Small intestine (tissue), 7 donors: ENCODE results near the gene DYNLRB1. TPM values are rescaled to one million over a fixed set of nuclear protein-coding genes. Genes with fewer than 3 reads are reported as not detected.

Experiments
- DNase-seq, 2 donors: peaks; one replicate each; pipeline versions ENCODE4 v3.0.0 to v3.0.0-alpha.2; 2013
- FAIRE-seq: peaks from 2 replicates; lab custom pipeline; 2012; peaks lifted over from hg19 to GRCh38; lab: Jason Lieb, UNC
- H3K27ac ChIP-seq, 3 donors: one replicate each; pipeline ENCODE4 v1.5.1; 2013; ENCODE audit warnings: low read length in 2 of 3, mild to moderate bottlenecking in 2 of 3, control low read depth in 1 of 3, inconsistent platforms in 1 of 3, low read depth in 1 of 3, moderate library complexity in 1 of 3
- H3K27me3 ChIP-seq, 3 donors: one replicate each; pipeline ENCODE4 v1.6.1; 2013; ENCODE audit warnings: low read length in 3 of 3, inconsistent platforms in 1 of 3; ENCODE audit not compliant: control insufficient read depth in 3 of 3, insufficient read depth in 3 of 3
- H3K36me3 ChIP-seq, 3 donors: one replicate each; pipeline ENCODE4 v1.6.1; 2013; ENCODE audit warnings: low read length in 3 of 3, inconsistent platforms in 1 of 3, low read depth in 1 of 3, mild to moderate bottlenecking in 1 of 3, moderate library complexity in 1 of 3; ENCODE audit not compliant: control insufficient read depth in 3 of 3, insufficient read depth in 2 of 3
- H3K4me1 ChIP-seq, 3 donors: one replicate each; pipeline ENCODE4 v1.6.1; 2013; ENCODE audit warnings: low read length in 2 of 3, inconsistent platforms in 1 of 3, low read depth in 1 of 3, mild to moderate bottlenecking in 1 of 3, moderate library complexity in 1 of 3; ENCODE audit not compliant: control insufficient read depth in 3 of 3, insufficient read depth in 2 of 3
- H3K4me3 ChIP-seq, 3 donors: one replicate each; pipeline ENCODE4 v1.5.1; 2013; ENCODE audit warnings: low read length in 3 of 3, control low read depth in 1 of 3, inconsistent platforms in 1 of 3, low read depth in 1 of 3, mild to moderate bottlenecking in 1 of 3, moderate library complexity in 1 of 3
- H3K9me3 ChIP-seq, 2 donors: one replicate each; pipeline ENCODE4 v1.6.1; 2013; ENCODE audit warnings: low read depth in 1 of 2, low read length in 1 of 2; ENCODE audit not compliant: control insufficient read depth in 2 of 2, insufficient read depth in 1 of 2
- WGBS, 3 donors: extraction: QIAGEN DNeasy Blood & Tissue Kit; methylation state at CpG; one replicate each; pipeline ENCODE4 v1.1.7; 2013; 5-methylcytosine and 5-hydroxymethylcytosine counted together
- polyA plus RNA-seq, 4 donors: library from polyadenylated mRNA; stranded (reverse) in 3 of 4; unstranded in 1 of 4; fragments of 200-250 nt in 3 of 4; fragments of 120-200 nt in 1 of 4; gene quantifications; one replicate each; pipeline versions ENCODE4 v1.2.1 to v1.2.3, GENCODE V29; 2013
- donor health status: healthy with polysubstance abuse.
- donor health status: control.
- donor health status: control.
- donor health status: Bipolar disorder and iron deficiency.
- donor health status: healthy.

The DYNLRB1 gene
- polyA plus RNA-seq, 4 donors: 147 to 306 (median 213) TPM

GRCh38 chr20:34559311-34560140, 43.3 kb downstream of the DYNLRB1 start:
- 56 to 75% (median 64%) methylated on average over 39 to 43 of the region's 43 CpGs for WGBS, 3 donors
- Histone ChIP-seq H3K9me3 (no peaks in the 10 kb centered on the region), H3K4me1 (peaks cover 0 to 8% (median 0%) of the 10 kb centered on the region in 3 donors), H3K4me3 (peak overlapping the region in 1 of 3 donors; percentile 88), H3K27me3 (no peaks in the 10 kb centered on the region), H3K27ac (peak overlapping the region in 2 of 3 donors; percentile 3 to 11), H3K36me3 (peaks cover 0 to 29% (median 0%) of the 10 kb centered on the region in 3 donors)
- FAIRE-seq (no peak), DNase-seq (no peak)

- no peak overlapping the region for H3K27ac ChIP-seq
- DNase-seq (no peak), FAIRE-seq (no peak)
These were observed 43.9 kb downstream of the DYNLRB1 start for GRCh38 chr20:34560141-34560523.

GRCh38 chr20:34560614-34561013, 44.4 kb downstream of the DYNLRB1 start:
- no peak overlapping the region for H3K4me3 ChIP-seq
- peaks cover 0 to 8% (median 0%) of the 10 kb centered on the region in 3 donors for H3K4me1 ChIP-seq
- FAIRE-seq (no peak), DNase-seq (no peak)
- H3K27ac ChIP-seq: no peak overlapping the region
- H3K27me3 ChIP-seq: no peaks in the 10 kb centered on the region
- WGBS, 3 donors: 88 to 92% (median 89%) methylated on average over 7 of the region's 7 CpGs
- peaks cover 0 to 35% (median 0%) of the 10 kb centered on the region in 3 donors for H3K36me3 ChIP-seq
- no peaks in the 10 kb centered on the region for H3K9me3 ChIP-seq

More at GRCh38 chr20:34560141-34560523, 43.9 kb downstream of the DYNLRB1 start:
- Histone ChIP-seq H3K9me3 (no peaks in the 10 kb centered on the region), H3K4me1 (peaks cover 0 to 8% (median 0%) of the 10 kb centered on the region in 3 donors), H3K4me3 (no peak overlapping the region), H3K27me3 (no peaks in the 10 kb centered on the region), H3K36me3 (peaks cover 0 to 34% (median 0%) of the 10 kb centered on the region in 3 donors)
- 72 to 80% (median 79%) methylated on average over 12 of the region's 12 CpGs for WGBS, 3 donors

- WGBS, 3 donors: 59 to 76% (median 67%) methylated on average over 10 of the region's 10 CpGs
- H3K27ac ChIP-seq: no peak overlapping the region
- no peak for FAIRE-seq
- no peak overlapping the region for H3K4me3 ChIP-seq
- peaks cover 0 to 8% (median 0%) of the 10 kb centered on the region in 3 donors for H3K4me1 ChIP-seq
- H3K36me3 ChIP-seq: peaks cover 0 to 43% (median 0%) of the 10 kb centered on the region in 3 donors
- no peaks in the 10 kb centered on the region for H3K9me3 ChIP-seq
- H3K27me3 ChIP-seq: no peaks in the 10 kb centered on the region
- DNase-seq: no peak
These were observed 45.4 kb downstream of the DYNLRB1 start for GRCh38 chr20:34561661-34562060.

- Histone ChIP-seq H3K27me3 (no peaks in the 10 kb centered on the region), H3K27ac (no peak overlapping the region), H3K4me3 (no peak overlapping the region), H3K36me3 (peaks cover 0 to 53% (median 0%) of the 10 kb centered on the region in 3 donors), H3K4me1 (peaks cover 0 to 6% (median 0%) of the 10 kb centered on the region in 3 donors), H3K9me3 (no peaks in the 10 kb centered on the region)
- WGBS, 3 donors: 53 to 63% (median 57%) methylated on average over 5 of the region's 5 CpGs
- FAIRE-seq (no peak), DNase-seq (no peak)
These were observed 46.4 kb downstream of the DYNLRB1 start for GRCh38 chr20:34562641-34563040.

GRCh38 chr20:34564833-34565232, 48.6 kb downstream of the DYNLRB1 start:
- no peaks in the 10 kb centered on the region for H3K4me1 ChIP-seq
- H3K27ac ChIP-seq: no peak overlapping the region
- peaks cover 0 to 67% (median 0%) of the 10 kb centered on the region in 3 donors for H3K36me3 ChIP-seq
- DNase-seq: no peak
- no peak overlapping the region for H3K4me3 ChIP-seq
- no peaks in the 10 kb centered on the region for H3K9me3 ChIP-seq
- H3K27me3 ChIP-seq: no peaks in the 10 kb centered on the region
- FAIRE-seq: no peak
- 76 to 79% (median 78%) methylated on average over 7 of the region's 7 CpGs for WGBS, 3 donors

GRCh38 chr20:34566978-34567891, 51.0 kb downstream of the DYNLRB1 start:
- Histone ChIP-seq H3K4me3 (no peak overlapping the region), H3K36me3 (peaks cover 0 to 57% (median 0%) of the 10 kb centered on the region in 3 donors), H3K4me1 (no peaks in the 10 kb centered on the region), H3K27me3 (no peaks in the 10 kb centered on the region), H3K27ac (no peak overlapping the region), H3K9me3 (no peaks in the 10 kb centered on the region)
- DNase-seq (no peak), FAIRE-seq (no peak)
- WGBS, 3 donors: 87 to 95% (median 88%) methylated on average over 9 of the region's 9 CpGs
